ENCODE results near the gene HOXC5. TPM values are rescaled to one million over a fixed set of nuclear protein-coding genes. Genes with fewer than 3 reads are reported as not detected.

The HOXC5 gene
- total RNA-seq, 1 experiment from 2014 or later: not detected

GRCh38 chr12:54033980-54034784 is 1.3 kb downstream of the HOXC5 start:
- no peaks in the 10 kb centered on the region for H3K23me2 ChIP-seq (ENCODE audit: insufficient read length, low read depth, low read length, poor library complexity, severe bottlenecking)
- WGBS (ENCODE audit: extremely low coverage, insufficient read length, low lambda C conversion rate): no CpG with 5 or more reads among the region's 57 CpGs
- H2AK5ac ChIP-seq (ENCODE audit: insufficient read length, low read length): no peak overlapping the region
- H3K27ac ChIP-seq (ENCODE audit: insufficient read length, low read depth, low read length): no peak overlapping the region
- no peaks in the 10 kb centered on the region for H3K9me3 ChIP-seq (ENCODE audit: control insufficient read depth, low read depth, low read length)
- no peak for DNase-seq
- H4K91ac ChIP-seq (ENCODE audit: insufficient read length, low read depth, low read length): no peak overlapping the region
- peaks cover 2 to 9% of the 10 kb centered on the region in 2 experiments; a peak in 3 of 5 replicates for H3K9me3 Mint-ChIP-seq
- no peak overlapping the region for H3K56ac ChIP-seq (ENCODE audit: insufficient read length, low read depth, low read length)
- H2BK12ac ChIP-seq (ENCODE audit: insufficient read length, low read depth, low read length): no peak overlapping the region
- no peak overlapping the region for H2BK20ac ChIP-seq (ENCODE audit: low read depth, low read length, poor library complexity, severe bottlenecking)
- H3K4me1 ChIP-seq (ENCODE audit: insufficient read depth, low read length): no peaks in the 10 kb centered on the region
- H3K27me3 Mint-ChIP-seq (ENCODE audit: low read depth): peaks cover 99% of the 10 kb centered on the region
- H3K4me2 ChIP-seq (ENCODE audit: insufficient read depth, insufficient read length, low read length): no peak overlapping the region
- H3K9ac ChIP-seq (ENCODE audit: extremely low read depth, insufficient read length, low read length): no peak overlapping the region
- H3T11ph ChIP-seq (ENCODE audit: low read length): no peak overlapping the region
- no peaks in the 10 kb centered on the region for H3K79me1 ChIP-seq (ENCODE audit: insufficient read depth, low read depth, low read length, poor library complexity, severe bottlenecking)
- H4K20me1 ChIP-seq (ENCODE audit: control insufficient read depth, insufficient read depth, insufficient read length): no peaks in the 10 kb centered on the region
- H3K4me1 Mint-ChIP-seq: peaks cover 14 to 22% of the 10 kb centered on the region in 2 experiments
- no peak overlapping the region for H4K5ac ChIP-seq (ENCODE audit: insufficient read length, low read depth, low read length)
- H3K79me2 ChIP-seq (ENCODE audit: insufficient read depth, low read length): no peaks in the 10 kb centered on the region
- no peak overlapping the region for H4K8ac ChIP-seq (replicated peaks; ENCODE audit: insufficient read length, low read depth, low read length)
- no peak overlapping the region for H3K23ac ChIP-seq (ENCODE audit: insufficient read length, low read depth, low read length)
- no peak overlapping the region for H3K4ac ChIP-seq (ENCODE audit: low read depth, low read length)
- H3K14ac ChIP-seq (ENCODE audit: insufficient read depth, low read length): no peak overlapping the region
- H3K36me3 Mint-ChIP-seq (ENCODE audit: insufficient read depth in 1 of 3, low read depth in 3 of 3): peaks cover 0 to 7% (median 0%) of the 10 kb centered on the region in 3 experiments; a peak in 2 of 7 replicates
- H3K27me3 ChIP-seq (ENCODE audit: insufficient read depth, low read length): peaks cover 97% of the 10 kb centered on the region
- peak overlapping the region in 1 of 2 experiments; percentile 40; a peak in 2 of 5 replicates for H3K4me3 Mint-ChIP-seq
- no peak overlapping the region for H2BK5ac ChIP-seq (ENCODE audit: insufficient read length, low read length)
- TF ChIP-seq CTCF (conservative IDR thresholded peaks at IDR 0.05): no peak
- H2BK15ac ChIP-seq (ENCODE audit: low read depth, low read length): no peak overlapping the region
- no peak overlapping the region for H3K18ac ChIP-seq (ENCODE audit: insufficient read length, low read depth, low read length)
- no peak overlapping the region for H2AFZ ChIP-seq (ENCODE audit: low read length)
- no peak overlapping the region for H3K27ac Mint-ChIP-seq
- H2BK120ac ChIP-seq (ENCODE audit: low read depth, low read length, poor library complexity, severe bottlenecking): no peak overlapping the region
